Karpas-422 (cell line): ENCODE measurements around the gene CEP126. TPM values are rescaled to one million over a fixed set of nuclear protein-coding genes. Genes with fewer than 3 reads are reported as not detected.

Source experiments
- DNase-seq: peaks from one replicate; pipeline ENCODE4 v3.0.0-alpha.2; 2015
- H2AFZ ChIP-seq: fragments of 200-600 bp; sonication (generic); 2 replicates; pipeline ENCODE4 v1.6.1; 2014; ENCODE audit warnings: antibody characterized with exemption, low read length, mixed read lengths
- H3K27ac ChIP-seq: fragments of 200-600 bp; sonication (generic); 2 replicates; pipeline ENCODE4 v1.5.1; 2014; ENCODE audit warnings: mild to moderate bottlenecking, low read length, moderate library complexity
- H3K27me3 ChIP-seq: fragments of 200-600 bp; sonication (generic); 2 replicates; pipeline ENCODE4 v1.6.1; 2014; ENCODE audit warnings: low read length, mixed read lengths
- H3K36me3 ChIP-seq: fragments of 200-600 bp; sonication (generic); 2 replicates; pipeline ENCODE4 v1.6.1; 2014; ENCODE audit warnings: low read length, mixed read lengths; ENCODE audit not compliant: insufficient read depth
- H3K4me1 ChIP-seq: fragments of 200-600 bp; sonication (generic); 2 replicates; pipeline ENCODE4 v1.6.1; 2014; ENCODE audit warnings: mild to moderate bottlenecking, low read length, mixed read lengths
- H3K4me2 ChIP-seq: fragments of 200-600 bp; sonication (generic); 2 replicates; pipeline ENCODE4 v1.6.1; 2014; ENCODE audit warnings: low read length, low read depth, mild to moderate bottlenecking; ENCODE audit not compliant: poor library complexity, severe bottlenecking
- H3K4me3 ChIP-seq: fragments of 200-600 bp; sonication (generic); 2 replicates; pipeline ENCODE4 v1.5.1; 2014; ENCODE audit warnings: mild to moderate bottlenecking, antibody characterized with exemption, low read length, mixed read lengths
- H3K79me2 ChIP-seq: fragments of 200-600 bp; sonication (generic); 2 replicates; pipeline ENCODE4 v1.6.1; 2014; ENCODE audit warnings: mild to moderate bottlenecking, low read length, mixed read lengths
- H3K9ac ChIP-seq: fragments of 200-600 bp; sonication (generic); 2 replicates; pipeline ENCODE4 v1.6.0; 2014; ENCODE audit warnings: low read length
- H3K9me2 ChIP-seq: fragments of 200-600 bp; sonication (generic), shearing (Covaris generic); replicated peaks from 2 replicates; pipeline ENCODE4 v1.6.0; 2014; ENCODE audit warnings: mild to moderate bottlenecking, low read length, moderate library complexity; ENCODE audit not compliant: insufficient read depth
- H3K9me3 ChIP-seq: fragments of 300-700, 200-600 bp; sonication (generic); 2 replicates; pipeline ENCODE4 v1.6.1; 2014; ENCODE audit warnings: low read length, mixed read lengths
- H4K20me1 ChIP-seq: fragments of 200-600 bp; sonication (generic); 2 replicates; pipeline ENCODE4 v1.6.1; 2014; ENCODE audit warnings: mild to moderate bottlenecking, antibody characterized with exemption, low read length, low read depth; ENCODE audit not compliant: insufficient read depth
- total RNA-seq: library from RNA; depleted of rRNA; stranded (reverse); fragments of >200 nt; shearing (Covaris generic); gene quantifications from 2 replicates; pipeline ENCODE4 v1.2.3, GENCODE V29; 2014; ENCODE audit warnings: low replicate concordance; rRNA removed

CEP126 gene, protein sequence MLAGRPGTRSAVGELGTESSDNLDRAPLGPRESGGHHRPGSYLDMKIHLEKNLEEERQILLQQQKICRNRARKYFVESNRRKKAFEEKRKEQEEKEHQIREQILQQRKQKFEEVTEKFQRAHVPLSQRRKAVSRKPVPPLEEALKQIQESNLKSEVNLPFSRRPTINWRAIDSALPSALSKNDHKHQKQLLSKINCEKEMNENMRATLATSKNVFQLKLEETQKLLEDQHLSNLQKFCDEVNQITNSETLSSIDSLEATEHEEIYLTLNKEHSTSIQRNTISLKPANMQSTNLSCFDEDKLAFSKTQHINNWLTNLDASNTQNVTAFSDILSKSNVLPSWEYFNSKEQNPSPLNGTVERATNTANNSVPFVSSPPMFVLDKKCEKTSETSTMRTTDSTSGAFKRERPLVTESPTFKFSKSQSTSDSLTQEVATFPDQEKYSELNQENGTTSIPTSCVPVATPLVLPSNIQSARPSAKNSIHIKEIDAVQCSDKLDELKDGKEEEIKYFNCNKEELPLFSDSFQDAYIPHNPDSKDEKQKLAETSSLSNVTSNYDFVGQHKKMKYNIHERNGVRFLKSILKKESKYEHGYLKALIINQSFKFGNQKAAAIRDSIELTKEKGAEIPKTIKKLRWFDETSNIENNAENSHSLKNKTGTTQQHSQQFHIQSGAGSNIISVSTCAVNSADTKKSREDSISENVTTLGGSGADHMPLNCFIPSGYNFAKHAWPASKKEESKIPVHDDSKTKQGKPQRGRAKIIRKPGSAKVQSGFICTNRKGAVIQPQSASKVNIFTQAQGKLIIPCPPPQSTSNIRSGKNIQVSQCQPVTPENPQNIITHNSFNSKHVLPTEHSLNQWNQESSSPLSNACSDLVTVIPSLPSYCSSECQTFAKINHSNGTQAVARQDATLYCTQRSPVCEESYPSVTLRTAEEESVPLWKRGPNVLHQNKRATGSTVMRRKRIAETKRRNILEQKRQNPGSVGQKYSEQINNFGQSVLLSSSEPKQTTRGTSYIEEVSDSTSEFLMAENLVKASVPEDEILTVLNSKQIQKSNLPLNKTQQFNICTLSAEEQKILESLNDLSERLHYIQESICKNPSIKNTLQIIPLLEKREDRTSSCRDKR
- total RNA-seq: 2.4 and 4.8 TPM in 2 replicates

DNA sequence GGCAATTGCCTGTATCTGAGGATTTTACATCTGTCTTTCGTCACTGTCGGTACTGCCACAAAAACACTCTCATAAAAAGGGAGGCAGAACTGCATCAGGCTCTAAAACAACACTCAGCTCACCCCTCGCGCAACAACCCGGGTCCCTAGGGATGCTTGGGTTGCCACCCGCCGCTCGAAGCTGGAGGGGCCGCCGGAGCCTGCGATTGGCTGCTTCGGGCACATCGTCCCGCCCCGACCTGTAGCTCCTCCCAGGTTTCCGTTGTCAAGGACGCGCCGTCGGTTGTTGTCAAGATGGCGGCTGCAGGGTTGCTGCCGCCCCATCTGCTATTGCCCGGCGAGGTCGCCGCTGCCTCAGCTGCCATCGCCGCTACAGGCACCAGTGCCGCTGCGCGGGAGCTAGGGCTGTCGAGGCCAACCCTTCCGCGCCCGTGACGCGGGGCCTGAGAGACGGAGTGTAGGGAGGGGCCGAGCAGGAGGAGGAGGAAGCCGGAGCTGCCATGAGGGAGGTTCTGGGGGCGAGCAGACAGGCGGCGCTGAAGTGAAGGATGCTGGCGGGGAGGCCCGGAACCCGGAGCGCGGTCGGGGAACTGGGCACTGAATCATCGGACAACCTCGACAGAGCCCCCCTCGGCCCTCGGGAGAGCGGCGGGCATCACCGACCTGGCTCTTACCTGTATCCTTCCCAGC, at the start of gene CEP126:
Gene CEP126 (plus strand): TSS at position 273 of the 689 bp plus-strand sequence. CDS start 275 bp downstream, at position 548.
- Histone ChIP-seq H3K4me2 (peak within 1 kb of the TSS; percentile 71), H2AFZ (peak within 1 kb of the TSS; percentile 81), H3K4me3 (peak within 1 kb of the TSS; percentile 64), H3K36me3 (no peaks in the 10 kb centered on the region), H3K79me2 (no peaks in the 10 kb centered on the region), H4K20me1 (no peaks in the 10 kb centered on the region), H3K4me1 (peaks cover 33% of the 10 kb centered on the region), H3K9me2 (no peaks in the 10 kb centered on the region; the same call in 1 of the 2 replicates), H3K9ac (peak within 1 kb of the TSS; percentile 72), H3K9me3 (no peaks in the 10 kb centered on the region), H3K27me3 (no peaks in the 10 kb centered on the region), H3K27ac (peak within 1 kb of the TSS; percentile 69)
- DNase-seq: peak; percentile 100

DNA sequence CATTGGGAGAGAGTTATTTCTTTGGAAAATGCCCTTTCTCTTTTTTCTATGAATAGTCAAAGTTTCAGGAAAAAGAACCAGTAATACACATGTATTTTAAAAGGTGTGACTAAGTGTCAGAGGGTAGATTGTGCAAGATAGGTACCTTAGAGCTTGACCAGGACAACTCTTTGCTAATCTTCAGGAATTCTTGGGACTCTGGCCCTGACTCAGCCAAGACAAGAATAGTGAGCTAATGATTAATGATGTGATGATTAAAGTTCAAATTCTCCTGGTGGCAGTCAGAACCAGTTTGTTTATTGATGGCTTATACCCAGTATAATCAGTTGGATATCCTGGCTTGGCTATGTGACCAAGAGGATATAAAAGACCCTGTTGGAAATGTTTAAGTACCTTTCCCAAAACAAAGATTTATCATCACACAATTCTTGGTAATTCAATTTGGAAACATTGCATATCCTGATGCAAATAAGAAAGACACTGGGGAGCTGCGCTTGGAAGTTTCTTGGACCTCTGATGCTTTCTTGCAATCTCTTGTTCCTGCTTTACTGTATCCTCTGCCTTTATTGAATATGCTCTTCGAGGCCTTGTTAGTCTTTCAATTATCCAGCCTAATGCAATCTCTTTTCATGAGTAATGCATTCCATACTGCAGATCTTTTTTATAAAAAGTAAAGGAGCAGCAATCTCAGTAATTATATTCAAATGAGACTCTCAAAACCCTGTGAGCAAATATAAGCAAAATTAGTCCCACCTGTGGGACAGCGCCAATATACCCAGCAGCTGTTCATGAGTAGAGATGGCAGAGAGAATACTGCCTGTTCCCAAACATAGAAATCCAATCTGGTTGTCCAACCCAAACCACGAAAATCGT, 48.0 kb upstream of the CEP126 start:
- Histone ChIP-seq H3K9me3 (no peaks in the 10 kb centered on the region), H3K4me2 (no peak overlapping the region), H3K36me3 (no peaks in the 10 kb centered on the region), H3K79me2 (no peaks in the 10 kb centered on the region), H3K9ac (no peak overlapping the region), H4K20me1 (no peaks in the 10 kb centered on the region), H3K27ac (no peak overlapping the region), H3K27me3 (no peaks in the 10 kb centered on the region), H2AFZ (no peak overlapping the region), H3K9me2 (no peaks in the 10 kb centered on the region), H3K4me1 (no peaks in the 10 kb centered on the region), H3K4me3 (no peak overlapping the region)
- DNase-seq: no peak

DNA sequence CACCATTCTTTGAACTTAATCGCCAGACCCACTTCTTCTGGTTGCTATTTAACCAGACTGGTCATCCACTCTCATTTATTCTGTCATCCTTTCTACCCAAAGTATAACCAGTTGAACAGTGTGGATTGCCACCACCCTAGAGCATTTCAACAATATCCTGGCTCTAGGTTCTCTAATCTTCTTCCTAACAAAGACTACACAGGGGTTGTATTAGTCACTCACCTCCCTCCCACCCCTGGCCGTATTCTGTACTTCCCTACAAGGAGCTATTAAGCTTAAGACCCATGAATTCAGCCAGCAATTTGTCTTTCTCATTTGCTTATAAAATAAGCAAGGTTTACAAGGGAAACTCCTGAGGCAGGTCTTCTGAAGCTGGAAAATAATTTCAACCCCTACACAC, 46.9 kb upstream of the CEP126 start:
- Histone ChIP-seq H2AFZ (no peak overlapping the region), H3K79me2 (no peaks in the 10 kb centered on the region), H3K9ac (no peak overlapping the region), H3K36me3 (no peaks in the 10 kb centered on the region), H3K9me3 (no peaks in the 10 kb centered on the region), H3K9me2 (no peaks in the 10 kb centered on the region), H3K27me3 (no peaks in the 10 kb centered on the region), H3K4me1 (no peaks in the 10 kb centered on the region), H3K27ac (no peak overlapping the region), H3K4me3 (no peak overlapping the region), H3K4me2 (no peak overlapping the region), H4K20me1 (no peaks in the 10 kb centered on the region)
- no peak for DNase-seq

DNA sequence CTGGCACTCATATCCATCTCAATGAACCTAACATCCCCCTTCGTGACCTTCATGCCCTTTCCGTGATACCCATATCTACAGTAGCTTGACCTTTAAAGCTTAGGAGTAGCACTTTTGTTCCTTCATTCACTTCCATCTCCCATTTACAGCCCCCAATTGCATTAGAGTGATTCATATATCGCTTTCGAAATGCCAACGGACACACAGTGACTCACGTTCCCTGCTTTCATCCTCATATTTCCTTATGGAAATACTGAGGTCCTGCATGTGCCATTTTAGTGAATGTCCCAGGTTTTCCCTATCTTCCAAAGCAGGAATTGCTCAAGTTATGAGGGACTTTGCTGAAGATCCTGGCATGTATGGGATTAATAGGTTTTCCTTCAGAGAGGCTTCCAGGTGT, 44.3 kb upstream of the CEP126 start:
- Histone ChIP-seq H2AFZ (no peak overlapping the region), H3K27ac (no peak overlapping the region), H3K9me2 (no peaks in the 10 kb centered on the region), H4K20me1 (no peaks in the 10 kb centered on the region), H3K4me1 (no peaks in the 10 kb centered on the region), H3K9ac (no peak overlapping the region), H3K36me3 (no peaks in the 10 kb centered on the region), H3K79me2 (no peaks in the 10 kb centered on the region), H3K9me3 (no peaks in the 10 kb centered on the region), H3K4me3 (no peak overlapping the region), H3K4me2 (no peak overlapping the region), H3K27me3 (no peaks in the 10 kb centered on the region)
- no peak for DNase-seq

DNA sequence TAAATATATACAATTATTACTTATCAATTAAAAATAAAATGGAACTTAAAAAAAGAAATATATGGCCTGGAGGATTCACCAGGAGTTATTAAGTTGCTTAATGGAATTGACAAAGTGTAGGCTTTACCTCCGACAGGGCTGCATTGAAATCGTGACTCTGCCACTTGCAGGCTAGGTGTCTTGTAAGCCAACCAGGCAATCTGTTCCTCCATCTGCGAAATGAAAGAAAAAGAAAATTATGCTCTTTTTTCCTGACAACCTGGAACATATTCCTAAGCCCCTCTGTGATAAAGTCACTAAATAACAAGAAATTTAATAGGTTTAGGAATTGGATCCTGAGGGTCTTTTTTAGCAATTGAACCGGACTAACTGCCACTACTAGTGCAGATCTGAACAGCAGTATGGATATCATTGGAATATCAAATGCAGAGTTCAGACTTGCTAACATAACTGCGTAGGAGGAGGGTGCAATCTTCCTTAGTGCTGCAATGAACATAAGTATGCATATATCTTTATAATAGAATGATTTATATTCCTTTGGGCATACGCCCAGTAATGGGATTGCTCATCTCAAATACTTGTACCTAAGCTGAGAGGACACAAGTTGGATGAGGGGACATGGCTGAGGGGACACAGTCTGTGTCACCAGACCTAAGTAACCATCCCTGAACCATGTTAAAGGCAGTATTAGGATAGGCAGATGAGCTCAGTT, 42.5 kb upstream of the CEP126 start:
- H2AFZ ChIP-seq: no peak overlapping the region
- H3K27me3 ChIP-seq: no peaks in the 10 kb centered on the region
- H3K36me3 ChIP-seq: no peaks in the 10 kb centered on the region
- H3K4me1 ChIP-seq: no peaks in the 10 kb centered on the region
- H3K27ac ChIP-seq: no peak overlapping the region
- H3K4me3 ChIP-seq: no peak overlapping the region
- no peaks in the 10 kb centered on the region for H4K20me1 ChIP-seq
- no peak overlapping the region for H3K9ac ChIP-seq
- H3K4me2 ChIP-seq: no peak overlapping the region
- no peak for DNase-seq
- no peaks in the 10 kb centered on the region for H3K79me2 ChIP-seq
- H3K9me3 ChIP-seq: no peaks in the 10 kb centered on the region
- no peaks in the 10 kb centered on the region for H3K9me2 ChIP-seq

DNA sequence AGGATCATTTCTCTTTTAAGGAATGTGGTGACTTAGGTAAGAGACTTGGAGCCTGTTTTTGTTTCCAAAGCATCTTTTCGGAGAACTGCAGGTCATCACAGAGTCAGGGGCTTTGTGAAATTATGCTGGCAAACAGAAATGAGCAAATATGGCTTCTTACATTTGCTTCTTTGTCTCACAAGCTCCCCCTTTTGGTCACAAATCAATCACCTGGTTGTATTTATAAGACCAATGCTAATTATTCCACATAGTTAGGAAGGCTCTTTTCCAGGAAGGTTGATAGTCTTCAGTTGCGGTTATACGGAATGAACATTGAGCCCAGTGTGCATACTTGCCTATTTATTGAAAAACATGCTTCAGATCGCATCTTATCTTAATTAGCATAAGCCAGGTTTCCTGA, 34.6 kb upstream of the CEP126 start:
- no peaks in the 10 kb centered on the region for H3K9me2 ChIP-seq
- H2AFZ ChIP-seq: peak overlapping the region; percentile 11; the same call in 1 of the 2 replicates
- H3K4me2 ChIP-seq: no peak overlapping the region
- no peaks in the 10 kb centered on the region for H4K20me1 ChIP-seq
- no peaks in the 10 kb centered on the region for H3K27me3 ChIP-seq
- no peak overlapping the region for H3K9ac ChIP-seq
- H3K9me3 ChIP-seq: no peaks in the 10 kb centered on the region
- H3K4me1 ChIP-seq: no peaks in the 10 kb centered on the region
- DNase-seq: peak; percentile 88
- no peaks in the 10 kb centered on the region for H3K79me2 ChIP-seq
- no peaks in the 10 kb centered on the region for H3K36me3 ChIP-seq
- H3K27ac ChIP-seq: no peak overlapping the region
- H3K4me3 ChIP-seq: no peak overlapping the region

DNA sequence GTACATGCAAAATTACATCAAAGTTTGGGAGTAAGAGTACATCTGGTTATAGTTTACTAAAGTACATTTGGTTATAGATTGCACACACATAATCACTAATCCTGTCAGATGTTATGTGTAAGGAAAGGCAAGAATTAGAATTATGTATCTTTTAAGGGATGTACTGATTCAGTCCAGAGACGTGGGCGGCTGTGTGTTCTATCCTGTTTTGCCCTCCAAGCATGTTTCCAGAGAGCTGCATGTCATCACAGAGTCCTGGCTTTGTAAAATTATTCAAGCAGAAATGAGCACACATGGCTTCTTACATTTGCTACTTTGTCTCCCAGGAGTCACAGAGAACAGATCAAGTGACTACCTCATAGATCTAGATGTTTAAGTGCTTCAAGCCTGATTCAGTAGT, 33.2 kb upstream of the CEP126 start:
- no peaks in the 10 kb centered on the region for H3K9me3 ChIP-seq
- H3K9me2 ChIP-seq: no peaks in the 10 kb centered on the region
- no peak for DNase-seq
- H3K27me3 ChIP-seq: no peaks in the 10 kb centered on the region
- H2AFZ ChIP-seq: no peak overlapping the region
- no peak overlapping the region for H3K4me2 ChIP-seq
- no peak overlapping the region for H3K27ac ChIP-seq
- no peak overlapping the region for H3K9ac ChIP-seq
- no peaks in the 10 kb centered on the region for H3K79me2 ChIP-seq
- no peaks in the 10 kb centered on the region for H3K36me3 ChIP-seq
- no peaks in the 10 kb centered on the region for H3K4me1 ChIP-seq
- H4K20me1 ChIP-seq: no peaks in the 10 kb centered on the region
- no peak overlapping the region for H3K4me3 ChIP-seq
